Measurements from ENCODE around the gene ST14. TPM values are rescaled to one million over a fixed set of nuclear protein-coding genes. Genes with fewer than 3 reads are reported as not detected.
A peak's percentile ranks its signal among the peaks of the same experiment; 100 is the strongest.

ST14 gene
- total RNA-seq, 1 donor from 2014 or later = 43.2 TPM

DNA sequence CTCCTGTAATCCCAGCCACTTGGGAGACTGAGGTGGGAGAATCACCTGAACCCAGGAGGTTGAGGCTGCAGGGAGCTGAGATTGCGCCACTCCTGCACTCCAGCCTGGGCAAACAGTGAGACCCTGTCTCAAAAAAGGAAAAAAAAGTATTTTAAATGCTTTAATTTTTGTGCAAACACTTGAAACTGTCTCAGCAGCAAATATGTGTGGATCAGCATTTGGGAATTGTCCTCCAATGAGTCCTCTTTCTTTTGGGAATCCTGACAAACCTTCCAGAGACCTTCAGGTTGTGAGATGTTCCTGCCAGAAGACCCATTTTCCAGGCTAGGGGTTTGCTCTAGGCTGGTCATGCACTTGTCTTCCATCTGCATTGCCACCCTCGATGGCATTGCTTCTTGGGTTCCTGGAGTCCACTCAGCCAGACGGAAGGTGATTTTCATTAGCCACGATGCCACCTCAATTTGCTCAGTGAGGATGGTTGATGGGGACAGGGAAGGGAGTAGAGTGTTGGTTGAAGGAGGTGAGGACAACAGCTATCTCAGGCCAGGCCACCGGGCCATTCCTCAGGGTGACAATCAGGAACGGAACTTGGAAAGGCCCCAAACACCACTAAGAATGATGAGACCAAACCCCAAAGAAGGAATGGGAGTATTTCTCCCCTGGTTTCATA, 55.4 kb downstream of the ST14 start:
- Histone ChIP-seq H3K36me3 (no peaks in the 10 kb centered on the region), H3K27ac (no peak overlapping the region), H3K4me3 (no peak overlapping the region), H3K27me3 (no peaks in the 10 kb centered on the region), H3K9me3 (no peaks in the 10 kb centered on the region), H3K4me1 (no peaks in the 10 kb centered on the region)
- intact Hi-C loops (cut with DNase I) = loop anchor here (10.0 kb wide), 1 partner anchor 210 kb away; the partner anchor contains the start of gene ADAMTS8
- TF ChIP-seq POLR2A (IDR thresholded peaks at IDR 0.05) (no peak), POLR2AphosphoS5 (IDR thresholded peaks at IDR 0.05; ENCODE audit: insufficient read depth in 1 of 2, low read depth in 1 of 2) (no peak)
- TF ChIP-seq, protein P1, sequence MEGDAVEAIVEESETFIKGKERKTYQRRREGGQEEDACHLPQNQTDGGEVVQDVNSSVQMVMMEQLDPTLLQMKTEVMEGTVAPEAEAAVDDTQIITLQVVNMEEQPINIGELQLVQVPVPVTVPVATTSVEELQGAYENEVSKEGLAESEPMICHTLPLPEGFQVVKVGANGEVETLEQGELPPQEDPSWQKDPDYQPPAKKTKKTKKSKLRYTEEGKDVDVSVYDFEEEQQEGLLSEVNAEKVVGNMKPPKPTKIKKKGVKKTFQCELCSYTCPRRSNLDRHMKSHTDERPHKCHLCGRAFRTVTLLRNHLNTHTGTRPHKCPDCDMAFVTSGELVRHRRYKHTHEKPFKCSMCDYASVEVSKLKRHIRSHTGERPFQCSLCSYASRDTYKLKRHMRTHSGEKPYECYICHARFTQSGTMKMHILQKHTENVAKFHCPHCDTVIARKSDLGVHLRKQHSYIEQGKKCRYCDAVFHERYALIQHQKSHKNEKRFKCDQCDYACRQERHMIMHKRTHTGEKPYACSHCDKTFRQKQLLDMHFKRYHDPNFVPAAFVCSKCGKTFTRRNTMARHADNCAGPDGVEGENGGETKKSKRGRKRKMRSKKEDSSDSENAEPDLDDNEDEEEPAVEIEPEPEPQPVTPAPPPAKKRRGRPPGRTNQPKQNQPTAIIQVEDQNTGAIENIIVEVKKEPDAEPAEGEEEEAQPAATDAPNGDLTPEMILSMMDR (IDR thresholded peaks at IDR 0.05) = no peak
- peak in 1 of 2 donors; percentile 44 for DNase-seq (ENCODE audit: extremely low spot score in 2 of 2)

DNA sequence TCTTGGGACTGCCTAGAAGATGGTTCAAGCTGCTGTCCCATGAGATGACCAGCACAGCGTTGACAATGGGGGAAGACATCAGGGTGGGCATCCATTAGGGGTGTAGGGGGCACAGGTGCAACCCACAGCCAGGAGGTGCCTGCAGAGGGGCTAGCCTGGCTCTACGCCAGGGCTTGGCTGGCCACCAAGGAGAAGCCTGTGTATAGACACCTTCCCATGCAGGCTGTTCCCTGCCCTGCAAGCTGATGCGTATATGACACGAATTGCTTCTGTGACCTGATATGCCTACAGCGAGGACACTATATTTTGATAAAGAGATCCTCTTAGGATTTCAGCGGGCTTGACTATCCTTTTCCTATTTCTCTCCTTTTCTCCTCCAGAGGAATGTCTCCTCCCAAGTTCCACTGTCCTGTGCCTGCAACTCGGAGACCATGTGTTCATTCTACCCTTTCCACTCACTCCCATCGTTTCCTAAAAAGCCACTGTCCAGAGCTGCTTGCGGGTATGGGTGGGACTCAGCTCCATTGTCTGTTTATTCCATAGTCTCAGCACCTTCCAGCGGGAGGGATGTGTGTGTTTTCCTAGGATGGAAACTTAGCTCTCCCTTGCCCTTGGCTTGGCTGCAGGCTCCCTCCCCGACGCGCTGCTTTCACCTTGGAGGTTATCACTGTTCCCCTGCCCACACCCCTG, 56.1 kb downstream of the ST14 start:
- H3K27me3 ChIP-seq = no peaks in the 10 kb centered on the region
- H3K9me3 ChIP-seq = no peaks in the 10 kb centered on the region
- H3K36me3 ChIP-seq = no peaks in the 10 kb centered on the region
- TF ChIP-seq POLR2A (IDR thresholded peaks at IDR 0.05) (no peak), POLR2AphosphoS5 (IDR thresholded peaks at IDR 0.05; ENCODE audit: insufficient read depth in 1 of 2, low read depth in 1 of 2) (no peak)
- TF ChIP-seq, protein P1 (IDR thresholded peaks at IDR 0.05) = no peak
- no peaks in the 10 kb centered on the region for H3K4me1 ChIP-seq
- DNase-seq (ENCODE audit: extremely low spot score in 2 of 2) = peak in 1 of 2 donors; percentile 83
- intact Hi-C loops (cut with DNase I) = loop anchor here (10.0 kb wide), 1 partner anchor 209 kb away; the partner anchor contains the start of gene ADAMTS8
- no peak overlapping the region for H3K27ac ChIP-seq
- no peak overlapping the region for H3K4me3 ChIP-seq

DNA sequence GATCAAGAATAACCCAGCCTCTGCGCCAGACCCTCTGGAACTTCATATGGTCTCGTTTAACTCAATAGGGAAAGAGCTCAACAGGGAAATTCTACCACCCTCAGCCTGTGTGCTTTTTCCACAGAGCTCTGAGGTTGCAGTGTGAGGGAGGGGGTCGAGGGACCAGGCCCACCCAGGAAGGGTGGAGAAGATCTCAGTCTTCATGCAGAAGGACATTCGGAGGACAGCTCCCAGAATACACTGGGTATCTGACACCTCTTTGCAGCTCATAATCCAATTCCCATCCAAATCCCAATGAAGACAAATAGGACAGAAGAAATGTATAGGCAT, 56.6 kb downstream of the ST14 start:
- H3K27ac ChIP-seq = no peak overlapping the region
- no peak for DNase-seq (ENCODE audit: extremely low spot score in 2 of 2)
- intact Hi-C loops (cut with DNase I) = loop anchor here (10.0 kb wide), 1 partner anchor 209 kb away; the partner anchor contains the start of gene ADAMTS8
- H3K36me3 ChIP-seq = no peaks in the 10 kb centered on the region
- H3K9me3 ChIP-seq = no peaks in the 10 kb centered on the region
- no peak for TF ChIP-seq POLR2AphosphoS5 (IDR thresholded peaks at IDR 0.05; ENCODE audit: insufficient read depth in 1 of 2, low read depth in 1 of 2)
- no peak for TF ChIP-seq POLR2A (IDR thresholded peaks at IDR 0.05)
- TF ChIP-seq, protein P1 (IDR thresholded peaks at IDR 0.05) = no peak
- H3K27me3 ChIP-seq = no peaks in the 10 kb centered on the region
- no peaks in the 10 kb centered on the region for H3K4me1 ChIP-seq
- H3K4me3 ChIP-seq = no peak overlapping the region

DNA sequence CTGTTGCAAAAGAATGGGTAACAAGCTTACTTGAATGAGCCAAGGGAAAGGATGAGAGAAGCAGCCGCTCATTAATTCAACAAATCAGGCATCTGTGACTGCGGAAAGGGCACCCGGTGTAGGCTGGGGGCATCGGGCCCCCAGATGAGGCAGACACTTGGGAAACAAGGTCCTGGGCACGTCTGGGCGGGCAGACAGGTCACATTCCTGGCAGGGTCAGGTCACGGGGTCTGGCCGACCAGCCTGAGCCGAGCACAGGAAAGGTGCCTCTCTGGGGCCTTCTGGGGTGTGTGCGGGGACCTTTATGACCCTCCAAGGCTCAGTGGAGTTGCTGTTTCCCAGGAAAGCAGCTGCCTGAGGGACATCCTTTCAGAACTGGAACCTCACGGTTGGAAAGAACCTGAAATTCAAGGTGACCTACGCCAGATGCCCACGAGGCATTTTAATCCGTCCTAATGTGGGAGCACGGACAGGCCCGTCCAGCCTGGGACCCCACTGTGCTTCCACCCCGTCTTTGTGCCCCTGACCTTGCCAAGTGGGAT, 57.1 kb downstream of the ST14 start:
- Histone ChIP-seq H3K27ac (no peak overlapping the region), H3K36me3 (no peaks in the 10 kb centered on the region), H3K4me3 (no peak overlapping the region), H3K9me3 (no peaks in the 10 kb centered on the region), H3K27me3 (no peaks in the 10 kb centered on the region), H3K4me1 (no peaks in the 10 kb centered on the region)
- DNase-seq (ENCODE audit: extremely low spot score in 2 of 2) = peak in 1 of 2 donors; percentile 64
- intact Hi-C loops (cut with DNase I) = loop anchor here (10.0 kb wide), 1 partner anchor 208 kb away; the partner anchor contains the start of gene ADAMTS8
- no peak for TF ChIP-seq POLR2AphosphoS5 (IDR thresholded peaks at IDR 0.05; ENCODE audit: insufficient read depth in 1 of 2, low read depth in 1 of 2)
- TF ChIP-seq, protein P1 (IDR thresholded peaks at IDR 0.05) = no peak
- TF ChIP-seq POLR2A (IDR thresholded peaks at IDR 0.05) = no peak

Measured in vagina (tissue), 2 donors.